DOHH2 (cell line): ENCODE measurements around the gene PRDM5.

Experiments
- CTCF ChIP-seq: fragments of 200-600 bp; sonication (generic); IDR thresholded peaks from one replicate; pipeline ENCODE4 v1.5.1; 2014; ENCODE audit warnings: antibody characterized with exemption, mild to moderate bottlenecking, low read depth, low read length; ENCODE audit not compliant: poor library complexity, severe bottlenecking
- EZH2phosphoT487 ChIP-seq: fragments of 200-600 bp; sonication (generic); IDR thresholded peaks from 2 replicates; pipeline ENCODE4 v1.6.1; 2017; ENCODE audit warnings: borderline replicate concordance, mild to moderate bottlenecking, antibody characterized with exemption, low read length, moderate library complexity, mixed read lengths

DNA sequence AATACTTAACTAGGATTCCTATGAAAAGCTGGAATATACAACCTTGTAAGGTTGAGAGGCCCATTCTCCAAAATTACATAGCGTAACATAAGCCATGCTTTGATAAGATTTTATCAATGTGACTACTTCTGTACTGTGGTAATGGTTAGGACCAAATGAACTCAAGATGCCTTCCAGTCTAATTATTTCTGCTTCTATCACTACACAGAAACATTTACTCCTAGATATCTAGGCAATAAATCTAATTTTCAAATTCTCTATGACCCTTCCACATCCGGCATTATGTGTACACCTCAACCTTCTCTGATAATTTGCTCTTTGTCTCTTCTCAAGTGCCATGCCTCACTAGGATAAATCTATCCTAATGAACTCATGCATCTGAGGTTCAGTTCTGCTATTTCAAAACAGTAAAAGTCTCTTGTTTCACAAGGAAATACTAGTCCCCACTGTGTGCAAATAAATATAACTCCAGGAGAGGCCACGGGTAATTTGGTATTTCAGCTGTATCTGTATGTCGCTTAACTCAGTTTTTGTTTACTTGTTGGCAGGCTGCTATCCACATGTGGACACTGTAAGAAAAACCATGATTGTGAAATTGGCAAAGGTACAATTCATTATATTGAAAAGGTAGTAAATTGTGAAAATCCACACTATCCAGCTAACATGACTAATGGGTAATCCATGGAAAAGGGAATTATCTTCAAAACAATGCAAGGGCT is 93.3 kb downstream of the PRDM5 start:
- TF ChIP-seq CTCF (no peak), EZH2phosphoT487 (no peak)
